Stimulated activated CD8-positive, alpha-beta memory T cell treated with anti-CD3 and anti-CD28 coated beads, Interleukin-15, amount 100 ng/mL, for 4 hours (primary cell): ENCODE results near the gene HOXD3.

Experiments used
- DNase-seq, 2 donors: peaks; one replicate each; pipeline ENCODE4 v3.0.0-alpha.2; 2020; ENCODE audit warnings: low read depth in 2 of 2

Gene HOXD3

GRCh38 chr2:176121190-176122051 lies 35.7 kb upstream of the HOXD3 start:
- no peak for DNase-seq

GRCh38 chr2:176122052-176122682 lies 34.9 kb upstream of the HOXD3 start:
- no peak for DNase-seq

GRCh38 chr2:176122683-176123410 lies 34.3 kb upstream of the HOXD3 start, which contains the start of gene HOXD9:
Gene HOXD9, plus strand, starts transcription at chr2:176122719. Its CDS starts 50 bp downstream, at chr2:176122769.
- no peak for DNase-seq

- no peak for DNase-seq
Measured at GRCh38 chr2:176123411-176124109, 33.5 kb upstream of the HOXD3 start.

GRCh38 chr2:176124110-176124946 lies 32.8 kb upstream of the HOXD3 start:
- DNase-seq = no peak

- no peak for DNase-seq
Measured at GRCh38 chr2:176124947-176125771, 31.9 kb upstream of the HOXD3 start.

GRCh38 chr2:176125772-176126054 lies 31.4 kb upstream of the HOXD3 start:
- DNase-seq = no peak

GRCh38 chr2:176126929-176127773 lies 30.0 kb upstream of the HOXD3 start:
- peak in 1 of 2 donors; percentile 31 for DNase-seq

GRCh38 chr2:176127774-176128072 lies 29.4 kb upstream of the HOXD3 start:
- DNase-seq = no peak

GRCh38 chr2:176128172-176128981 lies 28.7 kb upstream of the HOXD3 start:
- no peak for DNase-seq

GRCh38 chr2:176128982-176129796 lies 27.9 kb upstream of the HOXD3 start, which contains the start of gene HOXD8:
Gene HOXD8, plus strand, starts transcription at chr2:176129705. Its CDS starts 662 bp downstream, at chr2:176130367.
- DNase-seq = no peak

- no peak for DNase-seq
Measured at GRCh38 chr2:176129813-176130146, 27.3 kb upstream of the HOXD3 start.

GRCh38 chr2:176130147-176130956 lies 26.8 kb upstream of the HOXD3 start:
- no peak for DNase-seq

- no peak for DNase-seq
Measured at GRCh38 chr2:176130957-176131847, 25.9 kb upstream of the HOXD3 start.

GRCh38 chr2:176131848-176132158 lies 25.3 kb upstream of the HOXD3 start:
- no peak for DNase-seq
